Fibroblast of lung (primary cell): ENCODE measurements around the gene UNC5A. TPM values are rescaled to one million over a fixed set of nuclear protein-coding genes. Genes with fewer than 3 reads are reported as not detected.

Experiments used
- DNase-seq, 2 donors: peaks; one replicate each; pipeline versions ENCODE4 v3.0.0 to v3.0.0-alpha.2; 2010; ENCODE audit warnings: low read depth in 2 of 2
- H2AFZ ChIP-seq: 2 replicates; pipeline ENCODE4 v1.5.1; 2012; ENCODE audit warnings: low read length, control low read depth, inconsistent platforms
- H3K27ac ChIP-seq: 2 replicates; pipeline ENCODE4 v1.5.1; 2011; ENCODE audit warnings: low read length, control low read depth; ENCODE audit not compliant: insufficient read depth
- H3K27me3 ChIP-seq: 2 replicates; pipeline ENCODE4 v1.5.1; 2011; ENCODE audit warnings: mild to moderate bottlenecking, low read length; ENCODE audit not compliant: control insufficient read depth, insufficient read depth
- H3K36me3 ChIP-seq: 2 replicates; pipeline ENCODE4 v1.5.1; 2011; ENCODE audit warnings: low read length; ENCODE audit not compliant: control insufficient read depth, insufficient read depth
- H3K4me1 ChIP-seq: 2 replicates; pipeline ENCODE4 v1.5.1; 2011; ENCODE audit warnings: low read length; ENCODE audit not compliant: control insufficient read depth, insufficient read depth; ENCODE audit errors: extremely low read depth
- H3K4me2 ChIP-seq: 2 replicates; pipeline ENCODE4 v1.5.1; 2011; ENCODE audit warnings: low read length, control low read depth; ENCODE audit not compliant: insufficient read depth; ENCODE audit errors: extremely low read depth
- H3K4me3 ChIP-seq, 4 experiments: fragments of 200-600 bp in 1 of 4; sonication (generic) in 1 of 4; replicated peaks in 1 of 4; 2 replicates each; pipeline ENCODE4 v1.5.1; 2011 to 2016; ENCODE audit warnings: low read length in 4 of 4, low read depth in 3 of 4, mild to moderate bottlenecking in 3 of 4, control low read depth in 2 of 4, inconsistent platforms in 1 of 4, mixed read lengths in 1 of 4; ENCODE audit not compliant: insufficient read depth in 1 of 4; ENCODE audit errors: control extremely low read depth in 1 of 4
- H3K79me2 ChIP-seq: 2 replicates; pipeline ENCODE4 v1.5.1; 2012; ENCODE audit warnings: mild to moderate bottlenecking, low read length, inconsistent platforms; ENCODE audit not compliant: control insufficient read depth, insufficient read depth
- H3K9ac ChIP-seq: 2 replicates; pipeline ENCODE4 v1.5.1; 2011; ENCODE audit warnings: mild to moderate bottlenecking, low read length, control low read depth; ENCODE audit not compliant: insufficient read depth
- H3K9me3 ChIP-seq: 2 replicates; pipeline ENCODE4 v1.5.1; 2012; ENCODE audit warnings: low read depth, low read length; ENCODE audit not compliant: control insufficient read depth, insufficient read depth
- H4K20me1 ChIP-seq: 2 replicates; pipeline ENCODE4 v1.5.1; 2011; ENCODE audit warnings: low read length; ENCODE audit not compliant: control insufficient read depth, insufficient read depth; ENCODE audit errors: extremely low read depth
- CTCF ChIP-seq, 2 donors: IDR thresholded peaks in 1 of 2; conservative IDR thresholded peaks in 1 of 2; 1 replicate in 1 of 2; 2 replicates in 1 of 2; pipeline ENCODE4 v1.5.1; 2011 to 2012; ENCODE audit warnings: low read length in 2 of 2, control low read depth in 1 of 2, inconsistent platforms in 1 of 2, low read depth in 1 of 2, mild to moderate bottlenecking in 1 of 2
- EZH2 ChIP-seq: IDR thresholded peaks from 2 replicates; pipeline ENCODE4 v1.5.1; 2012; ENCODE audit warnings: low read length, control low read depth, mild to moderate bottlenecking; ENCODE audit errors: missing control alignments
- polyA plus RNA-seq, 2 donors: library from polyadenylated mRNA; depleted of rRNA in 1 of 2; stranded (reverse) in 1 of 2; unstranded in 1 of 2; fragments of >200 nt; gene quantifications; 2 replicates each; pipeline ENCODE4 v1.2.1, GENCODE V29; 2011 to 2012; ENCODE audit warnings: missing spikeins in 1 of 2
- total RNA-seq: library from RNA; depleted of rRNA; stranded (reverse); fragments of >200 nt; gene quantifications from 2 replicates; pipeline ENCODE4 v1.2.1, GENCODE V29; 2014

Gene UNC5A
- total and polyA plus RNA-seq, 2 donors (not counting 1 experiment from before 2014, with no cell fraction given), result not detected

- H3K36me3 ChIP-seq, result peaks cover 15% of the 10 kb centered on the region
- DNase-seq, result no peak
- no peaks in the 10 kb centered on the region for H3K4me1 ChIP-seq
- no peaks in the 10 kb centered on the region for H3K9me3 ChIP-seq
- no peak overlapping the region for H3K9ac ChIP-seq
- H3K4me2 ChIP-seq, result no peak overlapping the region
- H3K27me3 ChIP-seq, result no peaks in the 10 kb centered on the region
- H2AFZ ChIP-seq, result no peak overlapping the region
- no peak for TF ChIP-seq CTCF (conservative IDR thresholded peaks at IDR 0.05 in 1 of 2, IDR thresholded peaks at IDR 0.05 in 1 of 2; ENCODE audit: low read depth in 1 of 2, low read length in 2 of 2)
- TF ChIP-seq EZH2, result no peak
- no peak overlapping the region for H3K27ac ChIP-seq
- no peak overlapping the region for H3K4me3 ChIP-seq
- H4K20me1 ChIP-seq, result no peaks in the 10 kb centered on the region
- no peaks in the 10 kb centered on the region for H3K79me2 ChIP-seq
Measured at GRCh38 chr5:176902102-176902814, 91.9 kb downstream of the UNC5A start.

- Histone ChIP-seq H3K4me2 (no peak overlapping the region), H3K27me3 (no peaks in the 10 kb centered on the region), H3K9me3 (no peaks in the 10 kb centered on the region), H3K4me3 (no peak overlapping the region), H3K4me1 (no peaks in the 10 kb centered on the region), H3K36me3 (peaks cover 15% of the 10 kb centered on the region), H3K79me2 (no peaks in the 10 kb centered on the region), H3K9ac (no peak overlapping the region), H4K20me1 (no peaks in the 10 kb centered on the region), H2AFZ (no peak overlapping the region), H3K27ac (no peak overlapping the region)
- TF ChIP-seq EZH2, result no peak
- no peak for TF ChIP-seq CTCF (conservative IDR thresholded peaks at IDR 0.05 in 1 of 2, IDR thresholded peaks at IDR 0.05 in 1 of 2; ENCODE audit: low read depth in 1 of 2, low read length in 2 of 2)
- no peak for DNase-seq
Measured at GRCh38 chr5:176902911-176903664, 92.7 kb downstream of the UNC5A start.

GRCh38 chr5:176904276-176904675, 93.9 kb downstream of the UNC5A start:
- Histone ChIP-seq H4K20me1 (no peaks in the 10 kb centered on the region), H3K27ac (no peak overlapping the region), H3K4me2 (no peak overlapping the region), H3K9ac (no peak overlapping the region), H3K9me3 (no peaks in the 10 kb centered on the region), H3K27me3 (no peaks in the 10 kb centered on the region), H3K4me1 (no peaks in the 10 kb centered on the region), H3K36me3 (peaks cover 18% of the 10 kb centered on the region), H3K4me3 (no peak overlapping the region), H3K79me2 (no peaks in the 10 kb centered on the region), H2AFZ (no peak overlapping the region)
- TF ChIP-seq CTCF (conservative IDR thresholded peaks at IDR 0.05 in 1 of 2, IDR thresholded peaks at IDR 0.05 in 1 of 2; ENCODE audit: low read depth in 1 of 2, low read length in 2 of 2) (no peak), EZH2 (no peak)
- no peak for DNase-seq
